CD4-positive, CD25-positive, alpha-beta regulatory T cell (primary cell): ENCODE results near the gene MAPKAPK2. TPM values are rescaled to one million over a fixed set of nuclear protein-coding genes. Genes with fewer than 3 reads are reported as not detected.

Experiments used
- ATAC-seq, 2 donors: fragments of 150-1000 bp; cut with Tn5 transposase; one replicate each; pipeline ENCODE4 v1.10.0; 2021; ENCODE audit warnings: low read depth in 2 of 2, moderate number of reproducible peaks in 2 of 2, moderate library complexity in 1 of 2
- DNase-seq, 3 donors: peaks; one replicate each; pipeline versions ENCODE4 v3.0.0 to v3.0.0-alpha.2; 2012 to 2022; ENCODE audit warnings: mixed read lengths in 1 of 3
- H3K27ac ChIP-seq: one replicate; pipeline ENCODE4 v1.7.0; 2013; ENCODE audit warnings: mild to moderate bottlenecking, low read length; ENCODE audit not compliant: insufficient read depth, poor library complexity, severe bottlenecking
- H3K27me3 ChIP-seq: one replicate; pipeline ENCODE4 v1.7.0; 2013; ENCODE audit warnings: low read length; ENCODE audit not compliant: control insufficient read depth, insufficient read depth
- H3K36me3 ChIP-seq: one replicate; pipeline ENCODE4 v1.7.0; 2013; ENCODE audit warnings: mild to moderate bottlenecking, low read length, moderate library complexity; ENCODE audit not compliant: control insufficient read depth, insufficient read depth
- H3K4me1 ChIP-seq: 2 replicates; pipeline ENCODE4 v1.7.0; 2013; ENCODE audit warnings: mild to moderate bottlenecking, low read length; ENCODE audit not compliant: insufficient read depth, control insufficient read depth, poor library complexity, severe bottlenecking
- H3K4me3 ChIP-seq: one replicate; pipeline ENCODE4 v1.7.0; 2013; ENCODE audit warnings: low read depth, mild to moderate bottlenecking, low read length, moderate library complexity
- H3K9me3 ChIP-seq, 2 experiments: 1 replicate in 1 of 2; 2 replicates in 1 of 2; pipeline ENCODE4 v1.7.0; 2013; ENCODE audit warnings: low read length in 2 of 2, mild to moderate bottlenecking in 1 of 2, moderate library complexity in 1 of 2; ENCODE audit not compliant: control insufficient read depth in 2 of 2
- H3K27ac Mint-ChIP-seq, 3 donors: one replicate each; pipeline ENCODE4 v1.8.0; 2020 to 2022; ENCODE audit warnings: mild to moderate bottlenecking in 3 of 3, mixed read lengths in 3 of 3, moderate library complexity in 2 of 3
- H3K27me3 Mint-ChIP-seq: one replicate; pipeline ENCODE4 v1.8.0; 2022; ENCODE audit warnings: mild to moderate bottlenecking, mixed read lengths
- H3K36me3 Mint-ChIP-seq: one replicate; pipeline ENCODE4 v1.8.0; 2020; ENCODE audit warnings: mixed read lengths
- H3K4me1 Mint-ChIP-seq, 4 donors: one replicate each; pipeline ENCODE4 v1.8.0; 2020 to 2022; ENCODE audit warnings: mixed read lengths in 4 of 4, mild to moderate bottlenecking in 1 of 4
- H3K4me3 Mint-ChIP-seq, 4 donors: one replicate each; pipeline ENCODE4 v1.8.0; 2020 to 2022; ENCODE audit warnings: mild to moderate bottlenecking in 4 of 4, mixed read lengths in 4 of 4, moderate library complexity in 3 of 4
- H3K9me3 Mint-ChIP-seq, 7 donors: one replicate each; pipeline ENCODE4 v1.8.0; 2020 to 2022; ENCODE audit warnings: mixed read lengths in 7 of 7, mild to moderate bottlenecking in 3 of 7, moderate library complexity in 2 of 7
- polyA plus RNA-seq, 4 donors: library from polyadenylated mRNA; unstranded; fragments of 300-500 nt; fragmentation: Illumina TruSeq; gene quantifications; one replicate each; pipeline ENCODE4 v1.2.3, GENCODE V29; 2021
- total RNA-seq: library from RNA; stranded (reverse); gene quantifications from one replicate; pipeline ENCODE4 v1.2.3, GENCODE V29; 2022

The MAPKAPK2 gene
- total and polyA plus RNA-seq, 5 donors from 2014 or later = 2.4 to 167 (median 3.2) TPM

DNA sequence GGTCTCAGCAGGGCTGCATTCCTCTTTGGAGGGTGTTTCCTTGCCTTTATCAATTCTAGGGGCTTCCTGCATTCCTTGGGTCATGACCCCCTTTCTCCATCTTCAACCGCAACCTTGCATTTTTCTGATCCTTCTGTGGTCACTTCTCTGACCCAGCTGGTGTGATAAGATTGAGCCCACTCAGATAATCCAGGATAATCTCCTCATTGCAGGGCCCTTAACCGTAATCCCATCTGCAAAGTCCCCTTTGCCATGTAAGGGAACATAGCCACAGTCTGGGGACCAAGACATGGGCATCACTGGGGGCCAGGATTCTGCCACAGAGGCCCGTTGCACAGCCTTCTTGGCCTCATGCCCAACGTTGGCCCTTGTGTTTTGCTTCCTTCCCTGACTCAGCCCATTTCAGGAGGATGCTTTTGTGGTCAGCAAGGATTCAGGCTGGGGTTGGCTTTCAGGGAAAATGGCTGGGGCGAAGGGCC lies 50.9 kb downstream of the MAPKAPK2 start:
- no peaks in the 10 kb centered on the region for H3K9me3 ChIP-seq

DNA sequence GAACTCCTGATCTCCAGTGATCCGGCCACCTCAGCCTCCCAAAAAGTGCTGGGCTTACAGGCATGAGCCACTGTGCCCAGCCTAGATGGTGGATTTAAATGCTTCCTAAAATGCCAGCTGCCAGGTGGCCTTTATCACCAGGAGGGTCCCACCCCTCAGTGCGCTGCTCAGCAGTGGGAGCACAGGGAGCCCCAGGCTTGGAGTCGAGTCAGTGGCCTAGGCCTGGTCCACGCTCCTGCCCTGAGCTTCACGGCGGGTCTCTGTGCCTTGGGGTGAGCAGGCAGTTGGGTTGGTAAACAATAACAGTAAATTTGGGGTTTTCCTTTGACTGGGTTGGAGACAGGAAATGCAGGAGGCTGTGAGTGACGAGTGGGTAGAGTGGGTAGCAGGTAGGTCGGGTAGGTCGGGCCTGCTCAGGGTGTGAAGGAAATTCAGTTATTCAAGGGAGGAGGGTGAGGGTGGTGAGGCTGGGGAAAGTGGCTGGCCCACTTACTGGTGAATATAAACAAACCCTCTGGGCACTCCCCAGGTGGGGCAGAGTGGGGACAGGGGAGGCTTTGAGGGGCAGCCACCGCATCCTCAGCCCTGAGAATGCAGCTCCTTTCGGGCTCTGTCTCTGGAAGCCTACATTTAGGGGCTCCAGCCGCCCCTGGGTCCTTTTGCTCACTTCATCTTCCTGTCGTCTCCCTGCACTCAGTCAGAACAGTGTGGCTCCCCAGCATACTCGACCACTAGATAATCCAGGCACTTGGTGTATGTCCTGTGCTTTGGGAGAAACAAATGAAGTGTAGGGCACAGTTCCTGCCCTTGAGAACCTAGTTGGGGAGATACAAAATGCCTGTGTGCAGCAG lies 52.4 kb downstream of the MAPKAPK2 start:
- Mint-ChIP-seq H3K36me3 (peaks cover 15% of the 10 kb centered on the region), H3K9me3 (no peaks in the 10 kb centered on the region), H3K27me3 (no peaks in the 10 kb centered on the region), H3K4me1 (peaks cover 14 to 77% (median 58%) of the 10 kb centered on the region in 4 donors), H3K4me3 (peak overlapping the region; percentile 17 to 79 (median 52)), H3K27ac (peak overlapping the region; percentile 78 to 94 (median 84))
- ATAC-seq (peak; percentile 37 to 46), DNase-seq (peak; percentile 16 to 41 (median 29))
- no peak overlapping the region for H3K4me3 ChIP-seq
- H3K4me1 ChIP-seq = peaks cover 62% of the 10 kb centered on the region
- no peaks in the 10 kb centered on the region for H3K27me3 ChIP-seq
- H3K27ac ChIP-seq = peak overlapping the region; percentile 60
- no peaks in the 10 kb centered on the region for H3K9me3 ChIP-seq
- H3K36me3 ChIP-seq = peaks cover 16% of the 10 kb centered on the region

More for the DNA sequence above, 50.9 kb downstream of the MAPKAPK2 start:
- Histone ChIP-seq H3K4me1 (peaks cover 61% of the 10 kb centered on the region), H3K27ac (peak overlapping the region; percentile 30), H3K4me3 (no peak overlapping the region), H3K27me3 (no peaks in the 10 kb centered on the region), H3K36me3 (peaks cover 31% of the 10 kb centered on the region)
- Mint-ChIP-seq H3K4me1 (peaks cover 14 to 71% (median 51%) of the 10 kb centered on the region in 4 donors), H3K4me3 (peak overlapping the region in 1 of 4 donors; percentile 43), H3K27ac (peak overlapping the region; percentile 56 to 94 (median 84)), H3K9me3 (no peaks in the 10 kb centered on the region), H3K36me3 (peaks cover 18% of the 10 kb centered on the region), H3K27me3 (no peaks in the 10 kb centered on the region)
- DNase-seq (no peak), ATAC-seq (no peak)

DNA sequence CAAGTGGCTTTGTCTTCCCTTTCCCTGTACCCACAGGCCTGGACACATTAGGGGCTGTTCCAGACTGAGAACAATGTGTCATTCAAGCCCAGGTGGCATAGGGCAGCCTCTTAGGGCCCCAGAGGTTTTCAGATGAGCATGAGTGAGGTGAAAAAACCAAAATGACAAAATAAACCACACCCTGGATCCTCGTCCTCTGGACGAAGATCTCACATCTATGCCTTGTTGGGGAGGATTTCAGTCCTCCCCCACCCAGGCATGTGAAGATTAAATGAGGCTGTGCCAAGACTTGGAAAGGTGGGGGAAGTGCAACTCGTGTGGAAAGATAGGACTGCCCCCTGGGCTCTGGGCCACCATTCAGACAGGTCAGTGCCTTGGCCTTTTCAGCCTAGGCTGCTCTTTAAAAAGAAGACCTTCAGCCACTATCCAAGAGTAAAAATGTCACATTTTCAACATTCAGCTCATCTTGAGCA lies 53.1 kb downstream of the MAPKAPK2 start:
- Histone ChIP-seq H3K9me3 (no peaks in the 10 kb centered on the region), H3K4me1 (peaks cover 62% of the 10 kb centered on the region), H3K27ac (peak overlapping the region; percentile 60), H3K27me3 (no peaks in the 10 kb centered on the region), H3K36me3 (peaks cover 10% of the 10 kb centered on the region), H3K4me3 (no peak overlapping the region)
- Mint-ChIP-seq H3K27me3 (no peaks in the 10 kb centered on the region), H3K36me3 (peaks cover 9% of the 10 kb centered on the region), H3K4me1 (peaks cover 14 to 75% (median 58%) of the 10 kb centered on the region in 4 donors), H3K4me3 (peak overlapping the region in 3 of 4 donors; percentile 11 to 79 (median 59)), H3K27ac (peak overlapping the region; percentile 78 to 94 (median 84)), H3K9me3 (no peaks in the 10 kb centered on the region)
- no peak for DNase-seq
- ATAC-seq = no peak

DNA sequence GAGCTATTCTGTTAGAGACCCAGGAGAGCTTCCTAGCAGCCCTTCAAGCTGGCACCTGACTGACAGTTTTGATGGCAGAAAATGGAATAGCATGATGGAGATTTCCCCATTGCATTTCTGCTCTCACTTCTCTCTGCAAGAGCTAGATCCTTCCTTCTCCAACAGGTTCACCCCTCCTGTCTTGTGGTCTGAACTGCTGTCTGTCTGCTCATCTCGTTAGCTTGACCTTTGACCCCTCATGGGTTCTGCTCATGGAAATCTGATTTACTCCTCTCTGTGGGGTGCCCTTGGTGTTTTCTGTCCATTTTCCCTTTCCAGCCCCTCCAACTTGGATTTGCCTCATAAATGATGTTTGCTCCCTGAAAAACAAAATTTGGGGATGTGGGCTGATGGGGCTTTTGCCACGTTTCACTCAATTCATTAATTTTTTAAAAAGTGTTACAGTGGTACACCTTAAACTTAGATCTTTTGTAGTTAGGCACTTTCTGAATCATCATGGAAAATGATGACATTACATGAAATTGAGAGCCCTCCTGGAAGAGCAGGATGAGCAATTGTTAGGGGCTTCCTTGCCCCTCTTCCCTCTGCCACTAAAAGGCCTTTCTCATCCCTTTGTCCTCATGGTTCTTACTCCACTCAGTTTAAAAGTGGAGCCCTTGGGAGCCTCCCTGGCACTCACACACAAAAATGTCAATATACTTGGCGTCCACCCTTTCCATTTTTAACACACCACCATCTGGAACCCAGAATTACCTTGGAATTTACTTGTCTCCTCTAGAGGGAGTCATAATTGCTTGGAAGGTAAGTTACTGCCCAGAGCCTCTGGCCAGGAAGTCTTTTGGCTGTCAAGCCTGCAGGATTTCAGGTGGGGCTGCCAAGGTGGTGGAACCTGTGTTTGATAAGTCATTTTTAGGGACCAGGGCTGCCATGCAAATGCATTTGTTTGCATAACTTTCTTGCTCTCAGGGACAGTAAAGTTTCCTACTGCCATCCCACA lies 54.0 kb downstream of the MAPKAPK2 start:
- H3K27ac ChIP-seq = peak overlapping the region; percentile 48
- H3K4me1 Mint-ChIP-seq = peaks cover 18 to 81% (median 61%) of the 10 kb centered on the region in 4 donors
- H3K27ac Mint-ChIP-seq = peak overlapping the region; percentile 34 to 96 (median 84)
- H3K36me3 Mint-ChIP-seq = peaks cover under 1% of the 10 kb centered on the region
- H3K27me3 ChIP-seq = no peaks in the 10 kb centered on the region
- ATAC-seq = no peak
- H3K36me3 ChIP-seq = peaks cover 2% of the 10 kb centered on the region
- no peaks in the 10 kb centered on the region for H3K27me3 Mint-ChIP-seq
- peak overlapping the region in 2 of 4 donors; percentile 44 to 67 for H3K4me3 Mint-ChIP-seq
- H3K4me1 ChIP-seq = peaks cover 62% of the 10 kb centered on the region
- peak overlapping the region; percentile 26 for H3K4me3 ChIP-seq
- peak in 1 of 3 donors; percentile 29 for DNase-seq
- H3K9me3 ChIP-seq = no peaks in the 10 kb centered on the region
- no peaks in the 10 kb centered on the region for H3K9me3 Mint-ChIP-seq

DNA sequence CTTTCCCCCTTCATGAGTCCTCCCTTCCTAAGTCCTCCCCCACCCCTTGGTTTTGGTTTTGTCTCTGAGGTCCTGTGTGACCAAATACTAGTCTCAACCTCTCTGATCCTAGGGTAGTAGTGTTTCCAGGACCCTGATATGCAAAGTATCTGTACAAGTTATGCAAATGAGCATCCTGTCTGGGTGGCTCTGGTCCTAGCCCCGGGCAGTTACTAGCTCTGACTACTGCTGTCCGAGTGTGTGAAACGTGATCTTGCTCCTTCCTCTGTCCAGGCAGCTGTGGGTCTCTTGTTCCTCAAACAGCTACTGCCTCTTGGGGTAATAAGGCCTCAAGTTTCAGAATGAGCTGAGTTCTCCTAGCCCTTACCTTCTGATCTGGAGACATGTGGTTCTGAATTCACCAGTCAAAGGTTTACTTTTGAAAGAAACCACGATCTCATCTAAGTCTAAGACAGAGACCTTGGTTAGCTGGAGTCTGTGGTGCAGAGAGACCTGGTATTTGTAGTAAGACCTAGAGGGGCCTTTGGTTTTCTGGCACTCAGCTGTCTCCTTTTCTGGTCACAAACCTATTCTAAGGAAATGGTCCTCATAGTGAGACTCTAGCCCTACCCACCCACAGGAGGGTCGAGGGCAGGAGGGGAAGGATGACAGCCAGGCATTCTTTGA lies 54.8 kb downstream of the MAPKAPK2 start:
- no peaks in the 10 kb centered on the region for H3K36me3 ChIP-seq
- ATAC-seq = peak; percentile 57 to 63
- DNase-seq = peak in 2 of 3 donors; percentile 45 to 60

DNA sequence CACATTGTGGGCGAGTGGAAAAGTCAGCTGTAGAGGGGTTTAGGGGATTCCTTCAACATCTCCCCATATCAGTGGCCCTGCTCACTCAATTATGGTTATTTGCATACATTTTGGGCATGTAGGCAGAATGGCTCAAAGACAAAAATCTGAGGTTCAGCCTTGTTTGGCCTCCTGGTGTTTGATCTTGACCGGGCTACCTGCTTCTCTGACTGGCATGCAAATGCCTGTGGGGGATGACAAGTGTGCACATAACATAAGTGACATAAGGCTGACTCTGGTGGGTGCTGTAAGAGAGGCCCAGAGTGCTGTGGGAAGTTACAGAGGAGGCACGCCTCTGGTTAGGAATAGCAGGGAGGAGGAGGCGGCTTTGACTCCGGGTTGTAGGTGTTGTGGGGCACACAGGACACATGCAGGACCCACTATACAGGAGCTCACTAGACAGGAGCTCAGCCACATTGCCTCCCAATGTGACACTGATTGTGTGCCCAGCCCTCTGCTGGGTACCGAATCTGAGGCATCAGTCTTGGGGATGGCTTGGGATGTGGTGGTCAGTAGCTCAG lies 56.5 kb downstream of the MAPKAPK2 start:
- Histone ChIP-seq H3K27me3 (no peaks in the 10 kb centered on the region), H3K9me3 (no peaks in the 10 kb centered on the region), H3K36me3 (no peaks in the 10 kb centered on the region), H3K27ac (no peak overlapping the region), H3K4me3 (no peak overlapping the region), H3K4me1 (peaks cover 52% of the 10 kb centered on the region)
- Mint-ChIP-seq H3K4me1 (peaks cover 18 to 73% (median 58%) of the 10 kb centered on the region in 4 donors), H3K9me3 (no peaks in the 10 kb centered on the region), H3K27me3 (no peaks in the 10 kb centered on the region), H3K4me3 (no peak overlapping the region), H3K27ac (peak overlapping the region in 2 of 3 donors; percentile 35 to 51), H3K36me3 (no peaks in the 10 kb centered on the region)
- DNase-seq (no peak), ATAC-seq (no peak)

More for the DNA sequence above, 54.8 kb downstream of the MAPKAPK2 start:
- H3K9me3 Mint-ChIP-seq = no peaks in the 10 kb centered on the region
- Histone ChIP-seq H3K4me1 (peaks cover 60% of the 10 kb centered on the region), H3K27ac (peak overlapping the region; percentile 48), H3K4me3 (peak overlapping the region; percentile 26), H3K27me3 (no peaks in the 10 kb centered on the region), H3K9me3 (no peaks in the 10 kb centered on the region)
- H3K4me1 Mint-ChIP-seq = peaks cover 20 to 78% (median 63%) of the 10 kb centered on the region in 4 donors
- no peaks in the 10 kb centered on the region for H3K36me3 Mint-ChIP-seq
- H3K27ac Mint-ChIP-seq = peak overlapping the region; percentile 60 to 96 (median 84)
- H3K27me3 Mint-ChIP-seq = no peaks in the 10 kb centered on the region
- H3K4me3 Mint-ChIP-seq = peak overlapping the region in 2 of 4 donors; percentile 9 to 67
